Activated naive CD8-positive, alpha-beta T cell (primary cell): ENCODE data around the gene IRS1.

Experiments used
- H3K27ac Mint-ChIP-seq: one replicate; pipeline ENCODE4 v1.8.0; 2021; ENCODE audit warnings: mixed read lengths
- H3K27me3 Mint-ChIP-seq: one replicate; pipeline ENCODE4 v1.8.0; 2021; ENCODE audit warnings: mixed read lengths
- H3K36me3 Mint-ChIP-seq: one replicate; pipeline ENCODE4 v1.8.0; 2021; ENCODE audit warnings: mixed read lengths
- H3K4me1 Mint-ChIP-seq: one replicate; pipeline ENCODE4 v1.8.0; 2021; ENCODE audit warnings: low read depth, mixed read lengths
- H3K4me3 Mint-ChIP-seq: one replicate; pipeline ENCODE4 v1.8.0; 2021; ENCODE audit warnings: mild to moderate bottlenecking, mixed read lengths
- H3K9me3 Mint-ChIP-seq: one replicate; pipeline ENCODE4 v1.8.0; 2021; ENCODE audit warnings: low read depth, mixed read lengths

The IRS1 gene

GRCh38 chr2:226790011-226790410, 9.6 kb downstream of the IRS1 start:
- peak overlapping the region; percentile 75 for H3K27ac Mint-ChIP-seq
- no peaks in the 10 kb centered on the region for H3K36me3 Mint-ChIP-seq
- no peaks in the 10 kb centered on the region for H3K9me3 Mint-ChIP-seq
- peaks cover 50% of the 10 kb centered on the region for H3K4me1 Mint-ChIP-seq
- peak overlapping the region; percentile 51 for H3K4me3 Mint-ChIP-seq
- H3K27me3 Mint-ChIP-seq = no peaks in the 10 kb centered on the region

- no peaks in the 10 kb centered on the region for H3K27me3 Mint-ChIP-seq
- no peak overlapping the region for H3K4me3 Mint-ChIP-seq
- no peak overlapping the region for H3K27ac Mint-ChIP-seq
- no peaks in the 10 kb centered on the region for H3K36me3 Mint-ChIP-seq
- peaks cover 41% of the 10 kb centered on the region for H3K4me1 Mint-ChIP-seq
- H3K9me3 Mint-ChIP-seq = no peaks in the 10 kb centered on the region
These were observed 10.6 kb downstream of the IRS1 start for GRCh38 chr2:226788881-226789490.

GRCh38 chr2:226788064-226788463, 11.6 kb downstream of the IRS1 start:
- Mint-ChIP-seq H3K4me3 (no peak overlapping the region), H3K4me1 (peaks cover 32% of the 10 kb centered on the region), H3K36me3 (peaks cover 4% of the 10 kb centered on the region), H3K27ac (no peak overlapping the region), H3K9me3 (no peaks in the 10 kb centered on the region), H3K27me3 (no peaks in the 10 kb centered on the region)

- Mint-ChIP-seq H3K36me3 (peaks cover 4% of the 10 kb centered on the region), H3K9me3 (no peaks in the 10 kb centered on the region), H3K27ac (no peak overlapping the region), H3K4me3 (no peak overlapping the region), H3K4me1 (peaks cover 7% of the 10 kb centered on the region), H3K27me3 (no peaks in the 10 kb centered on the region)
These were observed 15.7 kb downstream of the IRS1 start for GRCh38 chr2:226783885-226784284.

- H3K4me1 Mint-ChIP-seq = peaks cover 7% of the 10 kb centered on the region
- H3K27ac Mint-ChIP-seq = no peak overlapping the region
- H3K27me3 Mint-ChIP-seq = no peaks in the 10 kb centered on the region
- H3K4me3 Mint-ChIP-seq = no peak overlapping the region
- peaks cover 4% of the 10 kb centered on the region for H3K36me3 Mint-ChIP-seq
- H3K9me3 Mint-ChIP-seq = no peaks in the 10 kb centered on the region
These were observed 17.4 kb downstream of the IRS1 start for GRCh38 chr2:226782092-226782713.

GRCh38 chr2:226780431-226780830, 19.2 kb downstream of the IRS1 start:
- H3K36me3 Mint-ChIP-seq = peaks cover 10% of the 10 kb centered on the region
- no peak overlapping the region for H3K27ac Mint-ChIP-seq
- peaks cover 4% of the 10 kb centered on the region for H3K4me1 Mint-ChIP-seq
- H3K4me3 Mint-ChIP-seq = no peak overlapping the region
- peaks cover 8% of the 10 kb centered on the region for H3K9me3 Mint-ChIP-seq
- H3K27me3 Mint-ChIP-seq = no peaks in the 10 kb centered on the region

- Mint-ChIP-seq H3K4me3 (no peak overlapping the region), H3K27ac (no peak overlapping the region), H3K27me3 (no peaks in the 10 kb centered on the region), H3K4me1 (peaks cover 20% of the 10 kb centered on the region), H3K9me3 (peaks cover 17% of the 10 kb centered on the region), H3K36me3 (peaks cover 15% of the 10 kb centered on the region)
These were observed 22.0 kb downstream of the IRS1 start for GRCh38 chr2:226777611-226778010.

GRCh38 chr2:226776104-226776503, 23.5 kb downstream of the IRS1 start:
- Mint-ChIP-seq H3K27me3 (no peaks in the 10 kb centered on the region), H3K27ac (no peak overlapping the region), H3K36me3 (peaks cover 16% of the 10 kb centered on the region), H3K4me1 (peaks cover 32% of the 10 kb centered on the region), H3K4me3 (no peak overlapping the region), H3K9me3 (peaks cover 17% of the 10 kb centered on the region)

- peaks cover 20% of the 10 kb centered on the region for H3K36me3 Mint-ChIP-seq
- H3K9me3 Mint-ChIP-seq = peaks cover 17% of the 10 kb centered on the region
- no peak overlapping the region for H3K27ac Mint-ChIP-seq
- H3K4me3 Mint-ChIP-seq = no peak overlapping the region
- peaks cover 33% of the 10 kb centered on the region for H3K4me1 Mint-ChIP-seq
- H3K27me3 Mint-ChIP-seq = no peaks in the 10 kb centered on the region
These were observed 24.5 kb downstream of the IRS1 start for GRCh38 chr2:226775032-226775509.

- H3K4me3 Mint-ChIP-seq = no peak overlapping the region
- no peak overlapping the region for H3K27ac Mint-ChIP-seq
- peaks cover 30% of the 10 kb centered on the region for H3K4me1 Mint-ChIP-seq
- peaks cover 23% of the 10 kb centered on the region for H3K36me3 Mint-ChIP-seq
- peaks cover 17% of the 10 kb centered on the region for H3K9me3 Mint-ChIP-seq
- no peaks in the 10 kb centered on the region for H3K27me3 Mint-ChIP-seq
These were observed 26.3 kb downstream of the IRS1 start for GRCh38 chr2:226773291-226773690.

- peak overlapping the region; percentile 65 for H3K27ac Mint-ChIP-seq
- H3K9me3 Mint-ChIP-seq = peaks cover 17% of the 10 kb centered on the region
- H3K27me3 Mint-ChIP-seq = no peaks in the 10 kb centered on the region
- H3K4me1 Mint-ChIP-seq = peaks cover 32% of the 10 kb centered on the region
- peak overlapping the region; percentile 76 for H3K4me3 Mint-ChIP-seq
- peaks cover 23% of the 10 kb centered on the region for H3K36me3 Mint-ChIP-seq
These were observed 27.0 kb downstream of the IRS1 start for GRCh38 chr2:226772389-226773179.

- peaks cover 23% of the 10 kb centered on the region for H3K36me3 Mint-ChIP-seq
- peak overlapping the region; percentile 47 for H3K27ac Mint-ChIP-seq
- H3K4me1 Mint-ChIP-seq = peaks cover 32% of the 10 kb centered on the region
- no peak overlapping the region for H3K4me3 Mint-ChIP-seq
- peaks cover 15% of the 10 kb centered on the region for H3K9me3 Mint-ChIP-seq
- no peaks in the 10 kb centered on the region for H3K27me3 Mint-ChIP-seq
These were observed 28.6 kb downstream of the IRS1 start for GRCh38 chr2:226771067-226771466.

GRCh38 chr2:226767056-226767813, 32.4 kb downstream of the IRS1 start:
- H3K4me1 Mint-ChIP-seq = peaks cover 12% of the 10 kb centered on the region
- H3K36me3 Mint-ChIP-seq = peaks cover 17% of the 10 kb centered on the region
- H3K27ac Mint-ChIP-seq = no peak overlapping the region
- no peaks in the 10 kb centered on the region for H3K9me3 Mint-ChIP-seq
- no peaks in the 10 kb centered on the region for H3K27me3 Mint-ChIP-seq
- no peak overlapping the region for H3K4me3 Mint-ChIP-seq

GRCh38 chr2:226766352-226767055, 33.1 kb downstream of the IRS1 start:
- Mint-ChIP-seq H3K27me3 (no peaks in the 10 kb centered on the region), H3K4me3 (no peak overlapping the region), H3K27ac (no peak overlapping the region), H3K4me1 (peaks cover 7% of the 10 kb centered on the region), H3K36me3 (peaks cover 17% of the 10 kb centered on the region), H3K9me3 (no peaks in the 10 kb centered on the region)
